GM18498 (cell line): ENCODE results near the gene CEACAM6.
"Not testable (repeated sequence)": the region's sequence is repeated elsewhere in the genome, so short reads cannot be mapped to it uniquely, and the experiment has no call there.

Experiments used
- ATAC-seq: cut with Tn5 transposase; IDR thresholded peaks from one replicate; pipeline ENCODE4 v1.9.1; 2021; ENCODE audit warnings: mild to moderate bottlenecking, moderate library complexity; ENCODE audit not compliant: unreplicated experiment

CEACAM6 gene

DNA sequence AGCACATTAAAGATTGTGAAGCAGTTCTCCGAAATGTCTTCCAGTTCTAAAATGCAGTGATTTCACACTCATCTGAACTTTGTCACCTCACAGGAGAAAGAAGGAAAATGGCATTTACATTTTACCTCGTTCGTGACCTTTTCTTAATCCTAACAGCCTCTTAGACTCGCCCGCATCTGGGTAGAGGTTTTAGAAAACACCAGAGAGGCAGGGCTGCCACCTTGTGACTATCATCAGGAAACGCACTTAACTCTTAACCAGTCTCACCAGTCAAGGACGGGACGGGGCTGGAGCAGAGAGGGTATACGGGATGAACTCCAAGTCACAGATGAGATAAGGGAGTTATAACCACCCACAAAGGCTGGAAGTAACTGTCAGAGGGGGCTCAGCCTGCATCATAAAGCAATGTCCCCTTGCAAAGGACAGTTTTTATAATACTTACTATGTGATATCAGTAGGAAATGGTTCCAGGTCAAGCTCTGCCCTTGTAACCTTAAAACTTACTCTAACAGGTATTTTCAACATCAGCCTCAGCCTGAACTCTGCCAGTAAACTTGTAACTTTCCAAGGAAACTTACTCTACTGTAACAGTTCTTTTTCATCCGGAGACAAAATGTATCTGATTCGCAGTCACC, 8.6 kb upstream of the CEACAM6 start:
- ATAC-seq, result no peak

GRCh38 chr19:41748012-41748411, 7.3 kb upstream of the CEACAM6 start:
- ATAC-seq, result no peak

- not testable (repeated sequence) for ATAC-seq
These were observed 4.8 kb upstream of the CEACAM6 start for GRCh38 chr19:41750248-41751134.

GRCh38 chr19:41753159-41753558, 2.2 kb upstream of the CEACAM6 start:
- ATAC-seq, result no peak

GRCh38 chr19:41753936-41754529, 1.3 kb upstream of the CEACAM6 start:
- no peak for ATAC-seq

DNA sequence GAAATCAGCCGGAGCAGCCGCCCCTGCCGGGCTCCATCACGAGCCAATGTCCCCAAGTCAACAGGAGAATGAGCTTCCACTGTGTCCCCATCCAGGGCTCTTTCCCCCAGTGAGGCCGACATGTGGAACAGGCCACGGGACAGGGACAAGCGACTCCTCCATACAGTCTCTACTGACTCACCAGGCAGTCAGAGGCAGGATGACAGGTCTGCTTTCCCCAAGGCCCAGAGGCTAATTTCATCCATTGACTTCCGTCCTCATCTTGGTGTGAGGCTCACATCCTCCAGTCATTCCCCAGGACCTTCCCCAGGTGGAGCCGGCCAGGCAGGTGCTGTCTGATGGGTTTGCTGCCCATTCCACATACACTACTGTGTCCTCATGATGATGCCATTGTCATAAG, 3.5 kb downstream of the CEACAM6 start:
- ATAC-seq, result no peak

GRCh38 chr19:41767115-41767514, 11.8 kb downstream of the CEACAM6 start:
- ATAC-seq, result no peak

- not testable (repeated sequence) for ATAC-seq
These were observed 12.8 kb downstream of the CEACAM6 start for GRCh38 chr19:41768105-41768504.

DNA sequence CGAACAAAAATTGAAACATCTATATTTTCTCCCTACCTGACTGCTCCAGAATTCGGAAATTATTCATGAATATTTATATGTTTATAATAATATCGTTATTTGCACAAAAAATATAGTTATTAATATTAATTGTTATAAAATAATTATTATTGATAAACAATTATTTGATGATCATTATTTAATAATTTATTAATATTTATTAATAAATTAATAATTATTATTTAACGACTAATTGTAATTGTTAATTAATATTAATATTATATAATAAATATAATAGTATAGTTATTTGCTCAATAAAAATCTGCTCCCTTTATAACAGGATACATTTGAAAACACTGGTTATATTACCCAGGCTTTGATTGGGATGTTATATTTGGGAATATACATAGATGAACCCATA, 14.3 kb downstream of the CEACAM6 start:
- no peak for ATAC-seq

GRCh38 chr19:41771410-41771809, 16.1 kb downstream of the CEACAM6 start:
- ATAC-seq, result no peak

DNA sequence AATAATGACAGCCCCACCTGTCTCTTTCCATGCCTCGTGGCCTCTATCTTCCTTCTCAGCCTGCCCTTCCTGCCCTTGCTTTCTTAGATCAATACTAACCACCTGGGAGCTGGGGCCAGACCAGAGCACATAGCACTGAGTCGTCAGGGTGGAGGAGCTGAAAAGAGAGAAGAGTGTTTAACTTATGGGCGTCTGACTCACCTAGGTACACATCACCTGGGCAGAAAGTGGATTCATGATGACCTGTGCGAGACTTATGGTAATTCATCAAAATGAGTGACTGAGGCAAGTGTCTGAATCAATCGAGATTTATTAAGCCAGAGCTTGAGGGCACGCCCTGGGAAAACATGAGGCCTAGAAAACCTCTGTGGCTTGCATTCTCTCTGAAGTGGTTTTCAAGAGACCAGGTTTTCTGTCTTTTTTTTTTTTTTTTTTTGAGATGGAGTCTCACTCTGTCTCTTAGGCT, 19.2 kb downstream of the CEACAM6 start:
- no peak for ATAC-seq

DNA sequence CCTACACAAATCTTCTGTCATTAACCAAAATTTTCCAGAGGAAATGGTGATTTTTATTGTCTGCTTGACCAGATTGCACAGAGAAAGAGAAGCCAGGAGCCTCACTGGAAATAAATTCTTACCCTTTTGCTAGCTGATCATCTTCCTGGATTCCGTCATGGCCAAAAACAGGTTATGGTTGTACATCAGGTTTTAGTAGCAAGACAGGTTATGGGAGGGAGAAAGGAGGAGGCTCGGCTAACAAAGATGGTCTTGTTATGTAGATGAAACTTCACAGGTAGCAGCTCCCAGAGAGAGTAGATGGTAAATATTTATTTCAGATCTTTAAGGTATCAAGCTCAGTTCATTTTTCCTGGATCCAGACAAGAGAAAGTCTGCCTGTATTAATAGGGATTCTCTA, 21.4 kb downstream of the CEACAM6 start:
- ATAC-seq, result no peak

DNA sequence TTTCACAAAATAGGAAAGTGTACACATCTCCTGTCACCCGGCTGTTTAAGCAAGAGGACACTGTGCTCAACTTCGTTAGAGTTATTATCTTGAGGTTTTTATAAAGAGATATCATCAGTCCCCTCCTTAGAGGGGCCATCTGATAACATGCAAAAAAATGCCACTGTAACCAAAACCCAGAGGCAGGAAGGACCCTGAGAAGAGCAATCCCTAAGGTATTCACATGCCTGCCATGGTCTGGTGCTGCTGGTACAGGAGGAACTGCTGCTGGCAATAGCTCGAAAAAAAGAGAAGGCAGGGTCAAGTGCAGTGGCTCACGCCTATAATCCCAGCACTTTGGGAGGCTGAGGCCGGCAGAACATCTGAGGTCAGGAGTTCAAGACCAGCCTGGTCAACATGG, 28.3 kb downstream of the CEACAM6 start:
- ATAC-seq, result no peak

- ATAC-seq, result no peak
These were observed 29.0 kb downstream of the CEACAM6 start for GRCh38 chr19:41784312-41784711.

DNA sequence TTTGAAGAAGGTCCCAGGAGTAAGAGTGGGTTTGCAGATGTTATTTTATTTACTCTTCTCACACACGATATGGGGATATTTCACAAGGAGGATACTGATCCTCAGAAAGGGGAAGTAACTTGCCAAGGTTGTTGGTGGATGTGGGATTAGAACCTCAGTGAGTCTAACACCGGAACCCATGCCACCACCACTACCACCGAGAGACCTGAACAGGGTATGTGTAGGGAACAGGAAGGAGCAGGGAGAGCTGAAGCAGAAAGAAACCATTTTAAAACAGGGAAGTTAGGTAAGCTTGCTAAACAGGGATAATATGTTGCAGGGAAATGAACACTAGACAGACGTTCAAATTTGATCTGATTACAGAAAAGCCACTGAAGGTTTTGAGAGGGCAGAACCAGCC, 29.4 kb downstream of the CEACAM6 start:
- ATAC-seq, result no peak

DNA sequence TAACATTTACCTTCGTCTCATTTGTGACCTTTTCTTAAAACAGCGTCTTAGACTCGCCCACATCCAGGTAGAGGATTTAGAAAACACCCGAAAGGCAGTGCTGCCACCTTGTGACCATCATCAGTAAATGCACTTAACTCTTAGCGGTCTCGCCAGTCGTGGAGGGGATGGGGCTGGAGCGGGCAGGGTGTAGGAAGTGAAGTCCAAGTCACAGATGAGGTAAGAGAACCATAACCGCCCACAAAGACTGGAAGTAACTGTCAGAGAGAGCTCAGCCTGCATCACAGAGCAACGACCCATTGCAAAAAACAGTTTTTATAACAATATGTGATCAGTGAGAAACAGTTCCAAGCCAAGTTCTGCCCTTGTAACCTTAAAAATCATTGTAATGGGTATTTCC, 30.3 kb downstream of the CEACAM6 start:
- ATAC-seq, result no peak

- ATAC-seq, result no peak
These were observed 31.7 kb downstream of the CEACAM6 start for GRCh38 chr19:41787055-41787454.

- not testable (repeated sequence) for ATAC-seq
These were observed 33.2 kb downstream of the CEACAM6 start for GRCh38 chr19:41788518-41788917.

- not testable (repeated sequence) for ATAC-seq
These were observed 33.7 kb downstream of the CEACAM6 start for GRCh38 chr19:41789053-41789452.

GRCh38 chr19:41792513-41793413, 37.4 kb downstream of the CEACAM6 start:
- ATAC-seq, result no peak

- ATAC-seq, result no peak
These were observed 38.0 kb downstream of the CEACAM6 start for GRCh38 chr19:41793414-41793727.
